Spleen (tissue), 10 donors: Measurements from ENCODE around the gene SLC25A40. TPM values are rescaled to one million over a fixed set of nuclear protein-coding genes. Genes with fewer than 3 reads are reported as not detected.

Source experiments
- polyA plus RNA-seq, 3 donors: library from polyadenylated mRNA; stranded (reverse); fragments of 200-250 nt; gene quantifications; one replicate each; pipeline ENCODE4 v1.2.1, GENCODE V29; 2013
- total RNA-seq, 7 donors: library from RNA; depleted of rRNA in 3 of 7; stranded (reverse); fragments of >200 nt in 3 of 7; fragmentation: NEBNext Ultra II Directional in 4 of 7; extraction: Animal tissue kit (Norgen Biotek cat#: 25700) in 4 of 7; gene quantifications; one replicate each; pipeline versions ENCODE4 v1.1.0 to v1.2.1, GENCODE V29; 2016 to 2021
- donor health status: healthy with polysubstance abuse.
- donor health status: DM: no; HTN: no; CAD: no; lungs with moderate emphysema.
- donor health status: DM: no; HTN: no; CAD: no.
- donor health status: Bipolar disorder and iron deficiency.
- donor health status: healthy.
- donor health status: DM: no; HTN: no; CAD: no.
- donor health status: DM: yes; HTN: yes; CAD: no.

Gene SLC25A40
- total and polyA plus RNA-seq, 10 donors: 6.2 to 102 (median 40.3) TPM

Other genes with a start within 250 kb of the SLC25A40 start
- gene RUNDC3B, start 248.0 kb downstream of the SLC25A40 start, total RNA-seq: 1 to 10 TPM in 2 of 7 donors, under 1 TPM in 5; 0.30 to 1.2 (median 0.76) TPM
- under 1 TPM; 0.08 to 0.26 (median 0.26) TPM for gene RUNDC3B, start 248.0 kb downstream of the SLC25A40 start, polyA plus RNA-seq
- gene DBF4, start 133 bp upstream of the SLC25A40 start, total RNA-seq: 10 to 100 TPM; 13.0 to 26.8 (median 17.8) TPM
- gene DBF4, start 133 bp upstream of the SLC25A40 start, polyA plus RNA-seq: 10 to 100 TPM in 1 of 3 donors, 1 to 10 TPM in 2; 8.8 to 10.0 (median 9.7) TPM
- gene ADAM22, start 57.9 kb upstream of the SLC25A40 start, total RNA-seq: 1 to 10 TPM; 2.5 to 4.4 (median 3.6) TPM
- under 1 TPM; 0.43 to 0.64 (median 0.51) TPM for gene ADAM22, start 57.9 kb upstream of the SLC25A40 start, polyA plus RNA-seq